Breast epithelium (tissue), 3 donors: ENCODE measurements around the gene IL18BP.

Source experiments
- CTCF ChIP-seq, 3 donors: fragments of 450-650 bp; IDR thresholded peaks; one replicate each; pipeline ENCODE4 v1.5.1; 2016 to 2017; ENCODE audit warnings: antibody characterized with exemption in 3 of 3, mild to moderate bottlenecking in 3 of 3, moderate library complexity in 3 of 3
- POLR2A ChIP-seq: fragments of 450-650 bp; IDR thresholded peaks from one replicate; pipeline ENCODE4 v1.6.1; 2016; ENCODE audit warnings: antibody characterized with exemption, mild to moderate bottlenecking, moderate library complexity
- POLR2AphosphoS5 ChIP-seq, 3 donors: sonication (generic); formaldehyde crosslinking; IDR thresholded peaks; one replicate each; pipeline ENCODE4 v1.6.1; 2017; ENCODE audit warnings: antibody characterized with exemption in 3 of 3

DNA sequence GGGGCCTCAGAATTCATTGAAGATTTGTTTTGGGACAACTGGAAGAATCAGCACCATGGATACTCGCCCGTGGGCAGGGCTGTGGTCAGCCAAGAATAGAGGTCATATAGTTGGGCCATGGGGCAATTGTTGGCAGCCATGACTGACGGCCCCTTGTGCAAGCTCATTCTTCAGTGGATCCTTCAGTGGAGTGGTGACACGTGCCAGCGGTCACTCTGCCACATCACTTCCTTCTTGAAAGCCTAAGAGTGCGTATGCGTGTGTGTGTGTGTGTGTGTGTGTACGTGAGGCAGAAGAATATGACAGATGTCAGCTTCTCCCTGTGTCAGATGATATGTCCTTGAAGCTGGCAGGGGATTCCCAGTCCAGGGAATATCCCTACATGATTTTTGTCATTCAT, 1.8 kb upstream of the IL18BP start:
- TF ChIP-seq CTCF (IDR thresholded peaks at IDR 0.05) (no peak), POLR2A (no peak), POLR2AphosphoS5 (IDR thresholded peaks at IDR 0.05) (no peak)
